BLaER1 (cell line): ENCODE results near the gene UBR2.
"Not testable (repeated sequence)": the region's sequence is repeated elsewhere in the genome, so short reads cannot be mapped to it uniquely, and the experiment has no call there.

Experiments
- H3K27ac ChIP-seq: shearing (Covaris generic); formaldehyde crosslinking; 2 replicates; pipeline ENCODE4 v1.8.1; 2022
- H3K27me3 ChIP-seq: shearing (Covaris generic); formaldehyde crosslinking; 2 replicates; pipeline ENCODE4 v1.8.1; 2022
- H3K36me3 ChIP-seq: shearing (Covaris generic); formaldehyde crosslinking; 2 replicates; pipeline ENCODE4 v1.8.1; 2022
- H3K4me1 ChIP-seq: shearing (Covaris generic); formaldehyde crosslinking; 2 replicates; pipeline ENCODE4 v1.8.1; 2022
- H3K4me2 ChIP-seq: shearing (Covaris generic); formaldehyde crosslinking; 2 replicates; pipeline ENCODE4 v1.8.1; 2022
- H3K4me3 ChIP-seq: shearing (Covaris generic); formaldehyde crosslinking; 2 replicates; pipeline ENCODE4 v1.8.1; 2022
- H3K9ac ChIP-seq: shearing (Covaris generic); formaldehyde crosslinking; 2 replicates; pipeline ENCODE4 v1.8.1; 2022
- H3K9me3 ChIP-seq: shearing (Covaris generic); formaldehyde crosslinking; 2 replicates; pipeline ENCODE4 v1.8.1; 2022
- H4K20me1 ChIP-seq: shearing (Covaris generic); formaldehyde crosslinking; 2 replicates; pipeline ENCODE4 v1.8.1; 2022
- Cebpa-rat ChIP-seq: shearing (Covaris generic); IDR thresholded peaks from 2 replicates; pipeline ENCODE4 v1.8.1; 2022

The UBR2 gene

GRCh38 chr6:42715871-42716270 is 152.0 kb downstream of the UBR2 start:
- H3K4me1 ChIP-seq = peaks cover 10% of the 10 kb centered on the region

GRCh38 chr6:42720739-42721138 is 156.9 kb downstream of the UBR2 start:
- Histone ChIP-seq H3K4me2 (no peak overlapping the region), H4K20me1 (no peaks in the 10 kb centered on the region), H3K4me1 (peaks cover under 1% of the 10 kb centered on the region; the same call in 1 of the 2 replicates), H3K27ac (no peak overlapping the region), H3K9ac (no peak overlapping the region), H3K9me3 (no peaks in the 10 kb centered on the region), H3K36me3 (no peaks in the 10 kb centered on the region), H3K4me3 (no peak overlapping the region), H3K27me3 (no peaks in the 10 kb centered on the region)
- TF ChIP-seq Cebpa-rat = no peak

More at GRCh38 chr6:42715871-42716270, 152.0 kb downstream of the UBR2 start:
- H3K4me2 ChIP-seq = no peak overlapping the region
- no peaks in the 10 kb centered on the region for H3K27me3 ChIP-seq
- no peak for TF ChIP-seq Cebpa-rat
- H3K4me3 ChIP-seq = no peak overlapping the region
- H4K20me1 ChIP-seq = no peaks in the 10 kb centered on the region
- H3K9ac ChIP-seq = no peak overlapping the region
- H3K27ac ChIP-seq = no peak overlapping the region
- no peaks in the 10 kb centered on the region for H3K36me3 ChIP-seq
- peaks cover 7% of the 10 kb centered on the region; the same call in 1 of the 2 replicates for H3K9me3 ChIP-seq

GRCh38 chr6:42722497-42722896 is 158.7 kb downstream of the UBR2 start, which contains the start of gene PRPH2:
PRPH2 (minus strand) TSS chr6:42722597; CDS start chr6:42722334, 263 bp downstream.
- Histone ChIP-seq H4K20me1 (no peaks in the 10 kb centered on the region), H3K9ac (no peak within 1 kb of the TSS), H3K4me3 (no peak within 1 kb of the TSS), H3K36me3 (no peaks in the 10 kb centered on the region), H3K4me1 (peaks cover 11% of the 10 kb centered on the region; the same call in 1 of the 2 replicates), H3K27ac (no peak within 1 kb of the TSS), H3K9me3 (no peaks in the 10 kb centered on the region), H3K4me2 (no peak within 1 kb of the TSS), H3K27me3 (no peaks in the 10 kb centered on the region)
- no peak for TF ChIP-seq Cebpa-rat

GRCh38 chr6:42724825-42725224 is 161.0 kb downstream of the UBR2 start:
- H3K9ac ChIP-seq = no peak overlapping the region
- no peaks in the 10 kb centered on the region for H4K20me1 ChIP-seq
- H3K27me3 ChIP-seq = no peaks in the 10 kb centered on the region

GRCh38 chr6:42726026-42726425 is 162.2 kb downstream of the UBR2 start:
- H3K4me1 ChIP-seq = peaks cover 17% of the 10 kb centered on the region; the same call in 1 of the 2 replicates
- H4K20me1 ChIP-seq = no peaks in the 10 kb centered on the region
- H3K27me3 ChIP-seq = no peaks in the 10 kb centered on the region
- no peaks in the 10 kb centered on the region for H3K36me3 ChIP-seq
- TF ChIP-seq Cebpa-rat = no peak
- peak overlapping the region; percentile 73 for H3K4me2 ChIP-seq
- no peaks in the 10 kb centered on the region for H3K9me3 ChIP-seq
- H3K4me3 ChIP-seq = no peak overlapping the region
- no peak overlapping the region for H3K9ac ChIP-seq
- H3K27ac ChIP-seq = peak overlapping the region; percentile 52; the same call in 1 of the 2 replicates

More at GRCh38 chr6:42724825-42725224, 161.0 kb downstream of the UBR2 start:
- no peak for TF ChIP-seq Cebpa-rat
- H3K27ac ChIP-seq = no peak overlapping the region
- H3K36me3 ChIP-seq = no peaks in the 10 kb centered on the region
- H3K4me2 ChIP-seq = no peak overlapping the region
- no peak overlapping the region for H3K4me3 ChIP-seq
- no peaks in the 10 kb centered on the region for H3K9me3 ChIP-seq
- peaks cover 17% of the 10 kb centered on the region; the same call in 1 of the 2 replicates for H3K4me1 ChIP-seq

GRCh38 chr6:42726485-42727086 is 162.8 kb downstream of the UBR2 start:
- H3K27me3 ChIP-seq = no peaks in the 10 kb centered on the region
- H3K4me1 ChIP-seq = peaks cover 17% of the 10 kb centered on the region; the same call in 1 of the 2 replicates
- H4K20me1 ChIP-seq = no peaks in the 10 kb centered on the region
- H3K36me3 ChIP-seq = no peaks in the 10 kb centered on the region
- H3K9me3 ChIP-seq = no peaks in the 10 kb centered on the region
- H3K27ac ChIP-seq = peak overlapping the region; percentile 52
- H3K9ac ChIP-seq = no peak overlapping the region
- H3K4me3 ChIP-seq = 0 out of 2 replicates have a peak overlapping the region, but pooled peaks have one; percentile 35
- TF ChIP-seq Cebpa-rat = no peak
- H3K4me2 ChIP-seq = peak overlapping the region; percentile 73

- Histone ChIP-seq H3K9ac (no peak overlapping the region), H3K4me3 (0 out of 2 replicates have a peak overlapping the region, but pooled peaks have one; percentile 35), H3K27ac (peak overlapping the region; percentile 52), H3K36me3 (no peaks in the 10 kb centered on the region), H4K20me1 (no peaks in the 10 kb centered on the region), H3K4me1 (peaks cover 17% of the 10 kb centered on the region; the same call in 1 of the 2 replicates), H3K9me3 (no peaks in the 10 kb centered on the region), H3K4me2 (peak overlapping the region; percentile 73), H3K27me3 (no peaks in the 10 kb centered on the region)
- TF ChIP-seq Cebpa-rat = no peak
These were observed 163.3 kb downstream of the UBR2 start for GRCh38 chr6:42727087-42727611.

- no peak overlapping the region for H3K9ac ChIP-seq
- no peak overlapping the region for H3K27ac ChIP-seq
- no peaks in the 10 kb centered on the region for H4K20me1 ChIP-seq
- no peak overlapping the region for H3K4me3 ChIP-seq
- H3K27me3 ChIP-seq = no peaks in the 10 kb centered on the region
- H3K9me3 ChIP-seq = no peaks in the 10 kb centered on the region
- no peak overlapping the region for H3K4me2 ChIP-seq
- no peaks in the 10 kb centered on the region for H3K36me3 ChIP-seq
- TF ChIP-seq Cebpa-rat = no peak
- H3K4me1 ChIP-seq = peaks cover 17% of the 10 kb centered on the region; the same call in 1 of the 2 replicates
These were observed 163.8 kb downstream of the UBR2 start for GRCh38 chr6:42727627-42728026.

- Histone ChIP-seq H3K4me2 (no peak overlapping the region), H4K20me1 (no peaks in the 10 kb centered on the region), H3K27ac (no peak overlapping the region), H3K27me3 (no peaks in the 10 kb centered on the region), H3K4me1 (peaks cover 23% of the 10 kb centered on the region), H3K36me3 (no peaks in the 10 kb centered on the region), H3K4me3 (no peak overlapping the region), H3K9me3 (no peaks in the 10 kb centered on the region), H3K9ac (no peak overlapping the region)
- no peak for TF ChIP-seq Cebpa-rat
These were observed 165.9 kb downstream of the UBR2 start for GRCh38 chr6:42729731-42730130.

- H3K9me3 ChIP-seq, H3K4me3 ChIP-seq, H3K9ac ChIP-seq, H3K36me3 ChIP-seq, H3K27ac ChIP-seq, H3K27me3 ChIP-seq, H3K4me2 ChIP-seq, H4K20me1 ChIP-seq: not testable (repeated sequence)
- H3K4me1 ChIP-seq = peaks cover 25% of the 10 kb centered on the region
These were observed 170.1 kb downstream of the UBR2 start for GRCh38 chr6:42733867-42734481.
